Measurements from ENCODE around the gene FN1. TPM values are rescaled to one million over a fixed set of nuclear protein-coding genes. Genes with fewer than 3 reads are reported as not detected.

Gene FN1
- total and polyA plus RNA-seq, 2 donors (not counting 1 experiment from before 2014, with no cell fraction given), result 0.05 TPM; not detected in 1

- ATAC-seq (ENCODE audit: low read depth) (no peak), DNase-seq (no peak)
- Histone ChIP-seq H3K9ac (ENCODE audit: low read length) (no peak overlapping the region), H3K79me2 (ENCODE audit: control insufficient read depth, insufficient read depth, low read length) (no peaks in the 10 kb centered on the region), H3K9me3 (ENCODE audit: control extremely low read depth in 1 of 3, control insufficient read depth in 2 of 3, insufficient read depth in 1 of 3, low read length in 2 of 3) (no peaks in the 10 kb centered on the region), H3K4me2 (replicated peaks; ENCODE audit: low read depth, low read length, poor library complexity, severe bottlenecking) (no peak overlapping the region), H3K4me1 (ENCODE audit: control insufficient read depth in 2 of 2, insufficient read depth in 2 of 2, low read length in 2 of 2) (no peaks in the 10 kb centered on the region), H4K20me1 (ENCODE audit: control insufficient read depth, insufficient read depth, low read length, poor library complexity, severe bottlenecking) (no peaks in the 10 kb centered on the region), H3K4me3 (ENCODE audit: control extremely low read depth in 1 of 5, extremely low read depth in 1 of 5, insufficient read depth in 1 of 5, low read depth in 2 of 5, low read length in 4 of 5) (no peak overlapping the region), H3K27ac (ENCODE audit: low read length in 2 of 2) (no peak overlapping the region), H3K27me3 (replicated peaks in 1 of 4; ENCODE audit: control extremely low read depth in 1 of 4, control insufficient read depth in 3 of 4, insufficient read depth in 4 of 4, low read length in 3 of 4) (no peaks in the 10 kb centered on the region), H3K36me3 (replicated peaks in 1 of 2; ENCODE audit: control extremely low read depth in 1 of 2, control insufficient read depth in 1 of 2, extremely low read depth in 1 of 2, insufficient read depth in 2 of 2, low read length in 1 of 2) (no peaks in the 10 kb centered on the region), H2AFZ (ENCODE audit: insufficient read depth, low read depth, low read length, poor library complexity, severe bottlenecking) (no peak overlapping the region)
- no peaks in the 10 kb centered on the region for H3K27me3 Mint-ChIP-seq
- intact Hi-C loops (cut with micrococcal nuclease), result no loop called here
- ChIA-PET POLR2A (no interaction called here), CTCF (no interaction called here)
- H3K4me3 Mint-ChIP-seq, result no peak overlapping the region
- H3K27ac Mint-ChIP-seq, result no peak overlapping the region
- WGBS (ENCODE audit: insufficient coverage), result 84% methylated on average over 9 of the region's 14 CpGs
- TF ChIP-seq EZH2 (IDR thresholded peaks at IDR 0.05; ENCODE audit: borderline replicate concordance, insufficient read depth, low read depth, low read length, poor library complexity, severe bottlenecking), result no peak
- TF ChIP-seq, protein P1, sequence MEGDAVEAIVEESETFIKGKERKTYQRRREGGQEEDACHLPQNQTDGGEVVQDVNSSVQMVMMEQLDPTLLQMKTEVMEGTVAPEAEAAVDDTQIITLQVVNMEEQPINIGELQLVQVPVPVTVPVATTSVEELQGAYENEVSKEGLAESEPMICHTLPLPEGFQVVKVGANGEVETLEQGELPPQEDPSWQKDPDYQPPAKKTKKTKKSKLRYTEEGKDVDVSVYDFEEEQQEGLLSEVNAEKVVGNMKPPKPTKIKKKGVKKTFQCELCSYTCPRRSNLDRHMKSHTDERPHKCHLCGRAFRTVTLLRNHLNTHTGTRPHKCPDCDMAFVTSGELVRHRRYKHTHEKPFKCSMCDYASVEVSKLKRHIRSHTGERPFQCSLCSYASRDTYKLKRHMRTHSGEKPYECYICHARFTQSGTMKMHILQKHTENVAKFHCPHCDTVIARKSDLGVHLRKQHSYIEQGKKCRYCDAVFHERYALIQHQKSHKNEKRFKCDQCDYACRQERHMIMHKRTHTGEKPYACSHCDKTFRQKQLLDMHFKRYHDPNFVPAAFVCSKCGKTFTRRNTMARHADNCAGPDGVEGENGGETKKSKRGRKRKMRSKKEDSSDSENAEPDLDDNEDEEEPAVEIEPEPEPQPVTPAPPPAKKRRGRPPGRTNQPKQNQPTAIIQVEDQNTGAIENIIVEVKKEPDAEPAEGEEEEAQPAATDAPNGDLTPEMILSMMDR (IDR thresholded peaks at IDR 0.05), result no peak
- peaks cover 5% of the 10 kb centered on the region for H3K9me3 Mint-ChIP-seq (ENCODE audit: insufficient read depth)
- no peaks in the 10 kb centered on the region for H3K4me1 Mint-ChIP-seq
Measured at GRCh38 chr2:215370112-215370965, 65.5 kb downstream of the FN1 start.

DNA sequence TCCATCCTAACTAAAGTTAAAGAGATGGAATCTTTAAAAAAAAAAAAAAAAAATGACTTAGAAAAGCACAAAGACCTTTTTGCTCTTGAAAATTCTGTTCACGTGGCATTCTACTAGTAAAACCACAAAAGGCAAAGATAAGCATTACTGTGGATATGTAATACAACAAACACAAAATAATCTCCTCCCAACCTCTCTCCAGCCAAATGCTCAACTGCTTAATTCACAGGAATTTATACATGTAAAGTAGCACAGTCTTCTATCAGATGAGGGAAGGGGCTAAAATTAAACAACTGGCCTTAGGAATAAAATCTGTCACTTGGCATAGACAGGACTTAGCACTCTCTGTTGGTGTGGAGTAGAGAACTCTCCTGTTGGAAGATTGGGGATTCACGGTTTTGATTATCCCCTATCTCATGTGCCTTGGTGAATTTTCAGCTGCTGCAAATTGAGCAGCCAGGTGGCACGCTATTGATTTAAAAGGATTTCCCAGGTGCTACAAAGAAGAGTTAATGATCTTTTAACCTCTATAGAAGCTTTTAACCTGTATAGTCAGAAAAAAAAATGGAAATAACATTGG, 66.6 kb downstream of the FN1 start:
- no peaks in the 10 kb centered on the region for H3K27me3 ChIP-seq (replicated peaks in 1 of 4; ENCODE audit: control extremely low read depth in 1 of 4, control insufficient read depth in 3 of 4, insufficient read depth in 4 of 4, low read length in 3 of 4)
- H3K79me2 ChIP-seq (ENCODE audit: control insufficient read depth, insufficient read depth, low read length), result no peaks in the 10 kb centered on the region
- H3K9me3 ChIP-seq (ENCODE audit: control extremely low read depth in 1 of 3, control insufficient read depth in 2 of 3, insufficient read depth in 1 of 3, low read length in 2 of 3), result no peaks in the 10 kb centered on the region
- H3K36me3 ChIP-seq (replicated peaks in 1 of 2; ENCODE audit: control extremely low read depth in 1 of 2, control insufficient read depth in 1 of 2, extremely low read depth in 1 of 2, insufficient read depth in 2 of 2, low read length in 1 of 2), result peaks cover 0 to 4% of the 10 kb centered on the region in 2 experiments
- peaks cover under 1% of the 10 kb centered on the region for H3K9me3 Mint-ChIP-seq (ENCODE audit: insufficient read depth)
- no peak overlapping the region for H3K27ac Mint-ChIP-seq
- no peak overlapping the region for H2AFZ ChIP-seq (ENCODE audit: insufficient read depth, low read depth, low read length, poor library complexity, severe bottlenecking)
- no peaks in the 10 kb centered on the region for H3K4me1 Mint-ChIP-seq
- H3K27me3 Mint-ChIP-seq, result no peaks in the 10 kb centered on the region
- intact Hi-C loops (cut with micrococcal nuclease), result no loop called here
- ATAC-seq (ENCODE audit: low read depth), result no peak
- ChIA-PET CTCF (no interaction called here), POLR2A (no interaction called here)
- DNase-seq, result no peak
- no peaks in the 10 kb centered on the region for H4K20me1 ChIP-seq (ENCODE audit: control insufficient read depth, insufficient read depth, low read length, poor library complexity, severe bottlenecking)
- no peak overlapping the region for H3K27ac ChIP-seq (ENCODE audit: low read length in 2 of 2)
- H3K4me3 Mint-ChIP-seq, result no peak overlapping the region
- H3K4me1 ChIP-seq (ENCODE audit: control insufficient read depth in 2 of 2, insufficient read depth in 2 of 2, low read length in 2 of 2), result no peaks in the 10 kb centered on the region
- WGBS (ENCODE audit: insufficient coverage), result no CpG with 5 or more reads among the region's 3 CpGs
- H3K9ac ChIP-seq (ENCODE audit: low read length), result no peak overlapping the region
- H3K4me2 ChIP-seq (replicated peaks; ENCODE audit: low read depth, low read length, poor library complexity, severe bottlenecking), result no peak overlapping the region
- no peak for TF ChIP-seq EZH2 (IDR thresholded peaks at IDR 0.05; ENCODE audit: borderline replicate concordance, insufficient read depth, low read depth, low read length, poor library complexity, severe bottlenecking)
- TF ChIP-seq, protein P1 (IDR thresholded peaks at IDR 0.05), result no peak
- no peak overlapping the region for H3K4me3 ChIP-seq (ENCODE audit: control extremely low read depth in 1 of 5, extremely low read depth in 1 of 5, insufficient read depth in 1 of 5, low read depth in 2 of 5, low read length in 4 of 5)
